Measurements from ENCODE around the gene CNST. TPM values are rescaled to one million over a fixed set of nuclear protein-coding genes. Genes with fewer than 3 reads are reported as not detected.
"Not testable (repeated sequence)": the region's sequence is repeated elsewhere in the genome, so short reads cannot be mapped to it uniquely, and the experiment has no call there.

The CNST gene
- total and polyA plus RNA-seq, 9 of the 15 experiments (the other 6 are each of a cell fraction or from before 2014, with no cell fraction given), result 17.0 to 55.3 (median 30.8) TPM

DNA sequence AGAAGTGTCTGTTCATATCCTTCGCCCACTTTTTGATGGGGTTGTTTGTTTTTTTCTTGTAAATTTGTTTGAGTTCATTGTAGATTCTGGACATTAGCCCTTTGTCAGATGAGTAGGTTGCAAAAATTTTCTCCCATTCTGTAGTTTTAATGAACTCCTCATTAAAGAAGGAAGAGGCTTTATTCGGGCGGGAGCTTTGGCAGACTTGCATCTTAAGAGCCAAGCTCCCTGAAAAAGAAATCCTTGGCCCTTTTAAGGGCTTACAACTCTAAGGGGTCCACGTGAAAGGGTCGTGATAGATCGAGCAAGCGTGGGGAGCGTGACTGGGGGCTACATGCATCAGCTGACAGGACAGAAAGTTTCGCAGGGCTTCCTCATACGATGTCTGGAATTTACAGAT, 23.7 kb downstream of the CNST start:
- in situ Hi-C loops (cut with MboI); H3K4me1 ChIP-seq (replicated peaks in 1 of 2; ENCODE audit: control insufficient read depth in 2 of 2, insufficient read depth in 2 of 2, low read length in 2 of 2); POLR2A ChIA-PET; H3K4me3 ChIP-seq; ATAC-seq; intact Hi-C loops (cut with micrococcal nuclease); H3K27ac ChIP-seq (ENCODE audit: extremely low read depth, low read depth, low read length); CTCF ChIA-PET (ENCODE audit: low intra/inter-chr PET ratio); H3K4me2 ChIP-seq (ENCODE audit: insufficient read depth, low read length); H3K27me3 ChIP-seq (ENCODE audit: control insufficient read depth in 2 of 2, insufficient read depth in 2 of 2, low read length in 2 of 2); H3K9ac ChIP-seq (ENCODE audit: insufficient read depth in 1 of 2, low read depth in 2 of 2, low read length in 2 of 2); H4K20me1 ChIP-seq (replicated peaks; ENCODE audit: control insufficient read depth, insufficient read depth, low read length); H3K9me1 ChIP-seq (ENCODE audit: control insufficient read depth, insufficient read depth, low read length); FAIRE-seq; BruUV-seq (replicated peaks); H3K9me3 ChIP-seq (replicated peaks; ENCODE audit: control insufficient read depth, insufficient read depth, low read depth, low read length); H2AFZ ChIP-seq (ENCODE audit: low read depth, low read length); DNase-seq (ENCODE audit: extremely low read depth in 1 of 4, low spot score in 3 of 4): not testable (repeated sequence)
- Histone ChIP-seq H3K36me3 (ENCODE audit: control insufficient read depth, insufficient read depth, low read length) (peaks cover 51% of the 10 kb centered on the region), H3K79me2 (ENCODE audit: control insufficient read depth, insufficient read depth, low read length) (peaks cover 84% of the 10 kb centered on the region)
- TF ChIP-seq TRIM24 (IDR thresholded peaks at IDR 0.05) (peak; percentile 44 to 66; a peak in 3 of 4 replicates), TRIM28 (IDR thresholded peaks at IDR 0.05) (peak; percentile 86; the same call in 1 of the 2 replicates), CBX1 (IDR thresholded peaks at IDR 0.05; ENCODE audit: low read depth) (peak; percentile 42; the same call in 1 of the 2 replicates), CBX3 (IDR thresholded peaks at IDR 0.05; ENCODE audit: borderline replicate concordance in 1 of 2, low read length in 2 of 2) (peak in 1 of 2 experiments; percentile 72; a peak in 1 of 3 replicates)
- TF ChIP-seq, protein P1, sequence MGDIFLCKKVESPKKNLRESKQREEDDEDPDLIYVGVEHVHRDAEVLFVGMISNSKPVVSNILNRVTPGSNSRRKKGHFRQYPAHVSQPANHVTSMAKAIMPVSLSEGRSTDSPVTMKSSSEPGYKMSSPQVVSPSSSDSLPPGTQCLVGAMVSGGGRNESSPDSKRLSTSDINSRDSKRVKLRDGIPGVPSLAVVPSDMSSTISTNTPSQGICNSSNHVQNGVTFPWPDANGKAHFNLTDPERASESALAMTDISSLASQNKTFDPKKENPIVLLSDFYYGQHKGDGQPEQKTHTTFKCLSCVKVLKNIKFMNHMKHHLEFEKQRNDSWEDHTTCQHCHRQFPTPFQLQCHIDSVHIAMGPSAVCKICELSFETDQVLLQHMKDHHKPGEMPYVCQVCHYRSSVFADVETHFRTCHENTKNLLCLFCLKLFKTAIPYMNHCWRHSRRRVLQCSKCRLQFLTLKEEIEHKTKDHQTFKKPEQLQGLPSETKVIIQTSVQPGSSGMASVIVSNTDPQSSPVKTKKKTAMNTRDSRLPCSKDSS (IDR thresholded peaks at IDR 0.05; ENCODE audit: low read depth, partially characterized antibody), result peak; percentile 45
- TF ChIP-seq, protein P2, sequence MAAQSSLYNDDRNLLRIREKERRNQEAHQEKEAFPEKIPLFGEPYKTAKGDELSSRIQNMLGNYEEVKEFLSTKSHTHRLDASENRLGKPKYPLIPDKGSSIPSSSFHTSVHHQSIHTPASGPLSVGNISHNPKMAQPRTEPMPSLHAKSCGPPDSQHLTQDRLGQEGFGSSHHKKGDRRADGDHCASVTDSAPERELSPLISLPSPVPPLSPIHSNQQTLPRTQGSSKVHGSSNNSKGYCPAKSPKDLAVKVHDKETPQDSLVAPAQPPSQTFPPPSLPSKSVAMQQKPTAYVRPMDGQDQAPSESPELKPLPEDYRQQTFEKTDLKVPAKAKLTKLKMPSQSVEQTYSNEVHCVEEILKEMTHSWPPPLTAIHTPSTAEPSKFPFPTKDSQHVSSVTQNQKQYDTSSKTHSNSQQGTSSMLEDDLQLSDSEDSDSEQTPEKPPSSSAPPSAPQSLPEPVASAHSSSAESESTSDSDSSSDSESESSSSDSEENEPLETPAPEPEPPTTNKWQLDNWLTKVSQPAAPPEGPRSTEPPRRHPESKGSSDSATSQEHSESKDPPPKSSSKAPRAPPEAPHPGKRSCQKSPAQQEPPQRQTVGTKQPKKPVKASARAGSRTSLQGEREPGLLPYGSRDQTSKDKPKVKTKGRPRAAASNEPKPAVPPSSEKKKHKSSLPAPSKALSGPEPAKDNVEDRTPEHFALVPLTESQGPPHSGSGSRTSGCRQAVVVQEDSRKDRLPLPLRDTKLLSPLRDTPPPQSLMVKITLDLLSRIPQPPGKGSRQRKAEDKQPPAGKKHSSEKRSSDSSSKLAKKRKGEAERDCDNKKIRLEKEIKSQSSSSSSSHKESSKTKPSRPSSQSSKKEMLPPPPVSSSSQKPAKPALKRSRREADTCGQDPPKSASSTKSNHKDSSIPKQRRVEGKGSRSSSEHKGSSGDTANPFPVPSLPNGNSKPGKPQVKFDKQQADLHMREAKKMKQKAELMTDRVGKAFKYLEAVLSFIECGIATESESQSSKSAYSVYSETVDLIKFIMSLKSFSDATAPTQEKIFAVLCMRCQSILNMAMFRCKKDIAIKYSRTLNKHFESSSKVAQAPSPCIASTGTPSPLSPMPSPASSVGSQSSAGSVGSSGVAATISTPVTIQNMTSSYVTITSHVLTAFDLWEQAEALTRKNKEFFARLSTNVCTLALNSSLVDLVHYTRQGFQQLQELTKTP (IDR thresholded peaks at IDR 0.05; ENCODE audit: low read depth in 1 of 2, partially characterized antibody in 2 of 2), result peak in 1 of 2 experiments; percentile 89
- WGBS (ENCODE audit: insufficient coverage, low coverage, missing lambda C conversion rate), result 92% methylated on average over 9 of the region's 10 CpGs

All from K562 (cell line).